Uterus (tissue), 2 donors: ENCODE measurements around the gene DENND5B.

Source experiments
- POLR2A ChIP-seq, 2 donors: fragments of 450-650 bp; IDR thresholded peaks; one replicate each; pipeline ENCODE4 v1.6.1; 2016; ENCODE audit warnings: antibody characterized with exemption in 2 of 2, mild to moderate bottlenecking in 1 of 2, moderate library complexity in 1 of 2
- TF ChIP-seq, protein P1 (sequence below), 4 experiments: fragments of 200-600 bp in 2 of 4; fragments of 450-650 bp in 2 of 4; sonication (generic) in 2 of 4; IDR thresholded peaks; one replicate each; pipeline ENCODE4 v1.5.1; 2016 to 2019; ENCODE audit warnings: antibody characterized with exemption in 4 of 4, mild to moderate bottlenecking in 2 of 4, moderate library complexity in 1 of 4

DNA sequence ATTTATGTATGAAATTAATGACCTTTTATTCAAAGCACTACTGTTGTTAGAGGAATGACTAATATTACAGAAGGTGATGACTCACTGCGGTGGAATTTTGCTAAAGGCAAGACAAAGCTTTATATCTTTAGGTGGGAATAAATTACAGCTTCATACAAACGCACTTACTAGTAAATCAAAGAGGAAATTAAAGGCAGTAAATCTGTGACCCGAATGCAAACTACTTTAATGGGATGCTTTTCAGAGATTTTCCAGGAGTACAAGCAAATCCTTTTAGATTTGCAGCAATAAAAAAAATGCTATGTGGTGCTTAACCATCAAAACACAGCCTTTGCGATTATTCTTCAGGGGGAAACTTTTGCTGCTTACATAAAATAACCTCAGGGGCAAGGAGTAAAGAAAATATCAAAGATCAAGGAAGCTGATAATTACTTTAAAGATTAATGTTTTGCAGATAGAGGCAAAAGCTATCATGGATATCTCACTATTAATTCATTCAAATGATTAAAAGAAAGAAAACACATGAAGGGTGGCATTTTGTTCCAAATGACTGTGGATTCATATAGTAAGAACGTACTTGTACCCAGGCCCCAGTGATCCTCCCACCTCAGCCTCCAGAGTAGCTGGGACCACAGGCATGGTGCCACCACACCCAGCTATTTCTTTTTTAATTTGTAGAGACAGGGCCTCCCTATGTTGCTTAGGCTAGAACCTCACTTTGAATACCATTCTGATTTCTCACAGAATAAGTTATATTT is 98.9 kb downstream of the DENND5B start:
- TF ChIP-seq, protein P1, sequence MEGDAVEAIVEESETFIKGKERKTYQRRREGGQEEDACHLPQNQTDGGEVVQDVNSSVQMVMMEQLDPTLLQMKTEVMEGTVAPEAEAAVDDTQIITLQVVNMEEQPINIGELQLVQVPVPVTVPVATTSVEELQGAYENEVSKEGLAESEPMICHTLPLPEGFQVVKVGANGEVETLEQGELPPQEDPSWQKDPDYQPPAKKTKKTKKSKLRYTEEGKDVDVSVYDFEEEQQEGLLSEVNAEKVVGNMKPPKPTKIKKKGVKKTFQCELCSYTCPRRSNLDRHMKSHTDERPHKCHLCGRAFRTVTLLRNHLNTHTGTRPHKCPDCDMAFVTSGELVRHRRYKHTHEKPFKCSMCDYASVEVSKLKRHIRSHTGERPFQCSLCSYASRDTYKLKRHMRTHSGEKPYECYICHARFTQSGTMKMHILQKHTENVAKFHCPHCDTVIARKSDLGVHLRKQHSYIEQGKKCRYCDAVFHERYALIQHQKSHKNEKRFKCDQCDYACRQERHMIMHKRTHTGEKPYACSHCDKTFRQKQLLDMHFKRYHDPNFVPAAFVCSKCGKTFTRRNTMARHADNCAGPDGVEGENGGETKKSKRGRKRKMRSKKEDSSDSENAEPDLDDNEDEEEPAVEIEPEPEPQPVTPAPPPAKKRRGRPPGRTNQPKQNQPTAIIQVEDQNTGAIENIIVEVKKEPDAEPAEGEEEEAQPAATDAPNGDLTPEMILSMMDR (IDR thresholded peaks at IDR 0.05): no peak
- no peak for TF ChIP-seq POLR2A (IDR thresholded peaks at IDR 0.05)
